Mammary epithelial cell (primary cell): ENCODE results near the gene CYP4Z1.
"Not testable (repeated sequence)": the region's sequence is repeated elsewhere in the genome, so short reads cannot be mapped to it uniquely, and the experiment has no call there.

Experiments used
- EZH2 ChIP-seq: IDR thresholded peaks from 2 replicates; pipeline ENCODE4 v1.6.1; 2012; ENCODE audit warnings: low read length, inconsistent platforms, borderline replicate concordance
- TF ChIP-seq, protein P1 (sequence below), 2 donors: IDR thresholded peaks in 1 of 2; conservative IDR thresholded peaks in 1 of 2; 2 replicates each; pipeline ENCODE4 v1.5.1; 2011 to 2012; ENCODE audit warnings: inconsistent platforms in 2 of 2, low read length in 2 of 2, mild to moderate bottlenecking in 2 of 2, control low read depth in 1 of 2, low read depth in 1 of 2; ENCODE audit not compliant: insufficient read depth in 1 of 2; ENCODE audit errors: extremely low read depth in 1 of 2

DNA sequence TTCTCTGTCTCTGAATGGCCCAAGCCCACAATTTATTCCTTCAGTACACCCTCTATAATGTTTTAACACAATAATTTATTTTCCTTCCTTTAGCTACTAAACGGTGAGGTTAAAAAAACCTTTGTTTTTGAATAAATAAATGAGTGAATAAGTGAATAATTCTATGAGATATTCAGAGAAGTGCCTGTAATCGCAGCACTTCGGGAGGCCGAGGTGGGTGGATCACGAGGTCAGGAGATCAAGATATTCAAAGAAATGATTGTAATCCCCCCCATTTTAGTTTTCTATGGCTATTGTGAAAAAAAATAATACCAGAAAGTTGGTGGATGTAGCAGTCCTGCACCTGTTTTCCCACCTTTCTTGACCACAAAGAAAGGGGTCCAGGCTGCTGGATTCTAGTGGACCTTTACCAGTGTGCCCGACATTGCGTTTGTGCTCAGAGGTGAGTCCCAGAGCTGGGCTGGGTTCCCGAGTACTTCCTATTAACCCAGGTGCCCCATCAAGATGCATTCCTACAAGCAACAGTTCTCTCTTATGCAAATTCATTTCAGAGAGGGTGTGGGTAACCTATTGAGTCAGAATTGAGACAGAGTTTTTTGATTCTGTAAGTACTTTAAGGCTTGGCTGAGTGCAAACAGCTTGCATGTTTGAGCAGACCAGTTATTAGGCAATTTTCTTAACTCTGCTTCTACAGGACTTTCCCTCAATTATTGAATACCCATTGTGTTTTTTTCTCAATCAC, 62.6 kb downstream of the CYP4Z1 start:
- TF ChIP-seq, protein P1, sequence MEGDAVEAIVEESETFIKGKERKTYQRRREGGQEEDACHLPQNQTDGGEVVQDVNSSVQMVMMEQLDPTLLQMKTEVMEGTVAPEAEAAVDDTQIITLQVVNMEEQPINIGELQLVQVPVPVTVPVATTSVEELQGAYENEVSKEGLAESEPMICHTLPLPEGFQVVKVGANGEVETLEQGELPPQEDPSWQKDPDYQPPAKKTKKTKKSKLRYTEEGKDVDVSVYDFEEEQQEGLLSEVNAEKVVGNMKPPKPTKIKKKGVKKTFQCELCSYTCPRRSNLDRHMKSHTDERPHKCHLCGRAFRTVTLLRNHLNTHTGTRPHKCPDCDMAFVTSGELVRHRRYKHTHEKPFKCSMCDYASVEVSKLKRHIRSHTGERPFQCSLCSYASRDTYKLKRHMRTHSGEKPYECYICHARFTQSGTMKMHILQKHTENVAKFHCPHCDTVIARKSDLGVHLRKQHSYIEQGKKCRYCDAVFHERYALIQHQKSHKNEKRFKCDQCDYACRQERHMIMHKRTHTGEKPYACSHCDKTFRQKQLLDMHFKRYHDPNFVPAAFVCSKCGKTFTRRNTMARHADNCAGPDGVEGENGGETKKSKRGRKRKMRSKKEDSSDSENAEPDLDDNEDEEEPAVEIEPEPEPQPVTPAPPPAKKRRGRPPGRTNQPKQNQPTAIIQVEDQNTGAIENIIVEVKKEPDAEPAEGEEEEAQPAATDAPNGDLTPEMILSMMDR (conservative IDR thresholded peaks at IDR 0.05 in 1 of 2, IDR thresholded peaks at IDR 0.05 in 1 of 2; ENCODE audit: extremely low read depth in 1 of 2, insufficient read depth in 1 of 2, low read depth in 1 of 2, low read length in 2 of 2) = not testable (repeated sequence)
- not testable (repeated sequence) for TF ChIP-seq EZH2
